Activated CD4-positive, alpha-beta memory T cell treated with anti-CD3 and anti-CD28 coated beads, Interleukin-2, amount 10 ng/mL, durations not matched to agents 7 days and 5 days (primary cell): ENCODE measurements around the gene TMEM203. TPM values are rescaled to one million over a fixed set of nuclear protein-coding genes. Genes with fewer than 3 reads are reported as not detected.

Experiments used
- CTCF ChIA-PET: fragments of 350-600 bp; sonication (Branson Sonifier 250); formaldehyde crosslinking; loops from one replicate; lab custom pipeline; 2021; ENCODE audit warnings: antibody characterized with exemption, inconsistent platforms; lab: Charles Lee
- POLR2A ChIA-PET: fragments of 350-600 bp; sonication (Branson Sonifier 250); formaldehyde crosslinking; loops from one replicate; lab custom pipeline; 2021; ENCODE audit warnings: antibody characterized with exemption; lab: Charles Lee
- DNase-seq: peaks from one replicate; pipeline ENCODE4 v3.0.0-alpha.2; 2020
- H3K27ac Mint-ChIP-seq: one replicate; pipeline ENCODE4 v1.8.0; 2021; ENCODE audit warnings: mild to moderate bottlenecking, mixed read lengths
- H3K27me3 Mint-ChIP-seq: one replicate; pipeline ENCODE4 v1.8.0; 2021; ENCODE audit warnings: mixed read lengths
- H3K36me3 Mint-ChIP-seq: one replicate; pipeline ENCODE4 v1.8.0; 2021; ENCODE audit warnings: low read depth, mixed read lengths
- H3K4me1 Mint-ChIP-seq: one replicate; pipeline ENCODE4 v1.8.0; 2021; ENCODE audit warnings: mixed read lengths
- H3K4me3 Mint-ChIP-seq: one replicate; pipeline ENCODE4 v1.8.0; 2021; ENCODE audit warnings: mild to moderate bottlenecking, mixed read lengths
- H3K9me3 Mint-ChIP-seq: one replicate; pipeline ENCODE4 v1.8.0; 2021; ENCODE audit warnings: mixed read lengths
- total RNA-seq, 2 experiments: library from RNA; stranded (reverse); gene quantifications; one replicate each; pipeline ENCODE4 v1.2.3, GENCODE V29; 2021

The TMEM203 gene
- total RNA-seq, 2 experiments from 2014 or later: 28.9 to 29.2 TPM

DNA sequence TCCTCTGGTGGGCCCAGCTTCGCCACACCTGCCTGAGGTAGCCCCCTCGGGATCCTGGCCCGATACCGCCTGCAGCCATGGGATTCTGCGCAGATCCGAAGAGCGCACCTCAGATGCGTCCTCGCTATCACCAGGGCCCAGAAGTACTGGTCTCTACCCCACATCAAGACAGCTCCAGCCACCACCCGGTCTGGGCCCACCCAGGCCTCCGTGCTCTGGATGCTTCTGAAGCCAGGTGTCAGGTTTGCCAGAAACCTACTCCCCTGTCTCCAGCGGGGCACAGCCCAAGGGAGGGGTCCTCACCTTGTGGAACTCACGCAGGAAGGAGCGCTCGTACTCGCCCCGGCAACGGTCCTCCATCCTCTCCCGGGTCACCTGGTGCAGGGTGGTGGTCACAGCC lies 19.5 kb downstream of the TMEM203 start:
- Mint-ChIP-seq H3K27ac (no peak overlapping the region), H3K9me3 (no peaks in the 10 kb centered on the region), H3K4me1 (peaks cover 40% of the 10 kb centered on the region), H3K36me3 (peaks cover 35% of the 10 kb centered on the region), H3K4me3 (no peak overlapping the region), H3K27me3 (no peaks in the 10 kb centered on the region)
- ChIA-PET CTCF (no interaction called here), POLR2A (no interaction called here)
- no peak for DNase-seq

DNA sequence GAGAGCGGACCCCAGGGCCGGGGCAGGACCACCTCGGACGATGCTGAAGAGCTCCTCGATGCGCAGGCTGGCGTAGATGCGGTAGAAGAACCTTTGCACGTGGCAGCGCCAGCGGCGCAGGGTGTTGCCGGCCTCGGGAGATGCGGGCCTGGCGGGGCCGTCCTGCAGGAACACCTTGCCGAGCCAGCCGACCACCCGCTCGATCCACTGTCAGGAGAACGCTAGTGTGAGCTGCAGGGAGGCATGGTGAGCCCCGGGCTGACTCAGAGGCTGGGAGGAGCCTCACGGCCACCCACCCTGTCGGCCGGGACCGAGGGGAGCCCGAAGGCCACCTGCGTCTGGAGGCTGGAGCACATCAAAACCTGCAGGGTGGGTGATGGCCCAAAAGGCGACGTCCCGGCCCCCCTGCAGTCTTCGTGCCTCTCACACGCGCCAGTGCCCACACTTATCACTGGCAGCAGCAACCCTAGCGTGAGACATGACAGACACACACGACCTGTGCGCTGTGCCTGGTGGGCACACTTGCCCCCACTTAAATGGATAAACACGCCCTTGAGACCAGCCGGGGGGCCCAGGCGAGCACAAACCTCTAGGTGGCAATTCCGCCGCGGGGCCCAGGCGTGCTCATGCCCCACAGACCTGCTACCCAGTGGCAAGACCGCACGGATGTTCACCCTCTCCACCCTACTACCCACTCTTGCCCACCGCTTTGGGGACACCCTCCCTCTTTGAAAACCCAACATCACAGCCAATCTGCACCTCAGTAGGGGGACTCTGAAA lies 20.4 kb downstream of the TMEM203 start:
- peaks cover 34% of the 10 kb centered on the region for H3K4me1 Mint-ChIP-seq
- no peak overlapping the region for H3K4me3 Mint-ChIP-seq
- DNase-seq: no peak
- POLR2A ChIA-PET: no interaction called here
- H3K36me3 Mint-ChIP-seq: peaks cover 30% of the 10 kb centered on the region
- no peak overlapping the region for H3K27ac Mint-ChIP-seq
- CTCF ChIA-PET: no interaction called here
- H3K9me3 Mint-ChIP-seq: no peaks in the 10 kb centered on the region
- no peaks in the 10 kb centered on the region for H3K27me3 Mint-ChIP-seq

DNA sequence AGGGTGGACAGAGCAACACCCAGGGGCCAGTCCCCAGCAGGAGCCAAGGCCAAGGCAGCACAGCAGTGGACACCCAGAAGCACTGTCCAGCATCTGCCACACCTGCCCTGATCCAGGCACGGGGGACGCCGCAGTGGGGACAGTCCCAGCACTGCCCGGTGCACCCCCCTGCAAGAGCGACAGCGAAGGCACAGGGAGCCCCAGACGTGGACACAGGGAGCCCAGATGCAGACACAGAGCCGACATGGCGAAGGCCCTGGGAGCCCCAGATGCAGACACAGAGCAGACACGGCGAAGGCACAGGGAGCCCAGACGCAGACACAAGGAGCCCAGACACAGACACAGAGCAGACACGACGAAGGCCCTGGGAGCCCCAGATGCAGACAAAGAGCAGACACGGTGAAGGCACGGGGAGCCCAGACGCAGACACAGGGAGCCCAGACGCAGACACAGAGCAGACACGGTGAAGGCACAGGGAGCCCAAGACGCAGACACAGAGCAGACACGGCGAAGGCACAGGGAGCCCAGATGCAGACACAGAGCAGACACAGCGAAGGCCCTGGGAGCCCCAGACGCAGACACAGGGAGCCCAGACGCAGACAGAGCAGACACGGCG lies 21.4 kb downstream of the TMEM203 start:
- Mint-ChIP-seq H3K9me3 (no peaks in the 10 kb centered on the region), H3K4me1 (peaks cover 24% of the 10 kb centered on the region), H3K4me3 (no peak overlapping the region), H3K36me3 (peaks cover 25% of the 10 kb centered on the region), H3K27ac (no peak overlapping the region), H3K27me3 (no peaks in the 10 kb centered on the region)
- POLR2A ChIA-PET: interaction anchor here (1.1 kb wide), 1 partner anchor 16 kb away, joined by 4 read pairs; the partner anchor contains the start of gene TPRN
- CTCF ChIA-PET: no interaction called here
- DNase-seq: no peak

DNA sequence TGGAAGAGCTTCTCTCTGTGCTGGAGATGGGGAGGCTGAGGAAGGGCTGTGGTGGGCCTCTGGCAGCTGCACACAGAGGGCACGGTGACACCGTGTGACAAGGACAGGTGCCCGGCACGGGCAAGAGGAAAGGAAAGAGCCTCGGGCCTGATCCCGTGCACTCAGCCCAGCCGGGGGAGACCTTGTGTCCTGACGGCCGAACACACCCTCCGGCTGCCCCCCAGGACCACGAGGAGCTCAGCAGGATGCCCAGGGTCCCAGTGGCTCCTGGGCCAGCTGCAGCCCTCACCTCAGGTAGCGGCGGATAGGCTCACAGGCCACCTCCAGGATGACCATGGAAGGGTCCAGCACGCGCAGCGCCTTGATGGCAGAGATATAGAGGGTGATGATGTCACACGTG lies 22.6 kb downstream of the TMEM203 start:
- Mint-ChIP-seq H3K4me3 (no peak overlapping the region), H3K9me3 (no peaks in the 10 kb centered on the region), H3K36me3 (peaks cover 20% of the 10 kb centered on the region), H3K27ac (no peak overlapping the region), H3K27me3 (no peaks in the 10 kb centered on the region), H3K4me1 (peaks cover 19% of the 10 kb centered on the region)
- no peak for DNase-seq
- ChIA-PET POLR2A (interaction anchor here (0.8 to 1.1 kb wide), 2 partner anchors 11 to 18 kb away, joined by 3 to 4 read pairs; partner anchors contain the start of gene TPRN), CTCF (no interaction called here)

DNA sequence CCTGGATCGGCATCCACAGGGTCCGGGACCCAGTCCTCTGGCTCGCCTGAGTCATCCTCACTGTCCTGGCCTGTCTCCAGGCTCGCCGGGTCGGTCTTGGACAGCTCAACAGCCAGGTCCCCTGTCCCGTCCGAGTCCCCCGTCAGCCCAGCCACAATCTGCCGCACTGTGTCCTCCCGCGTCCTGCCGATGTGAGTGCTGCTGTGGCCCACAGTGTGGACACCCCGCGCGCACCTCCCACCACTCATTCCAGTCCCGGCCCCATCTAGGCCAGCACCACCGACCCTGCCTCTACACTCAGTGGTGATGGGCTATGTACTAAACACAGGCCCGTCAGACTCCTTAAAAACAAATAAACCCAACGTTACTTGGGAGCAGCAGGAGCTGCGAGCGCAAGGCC lies 23.8 kb downstream of the TMEM203 start:
- POLR2A ChIA-PET: no interaction called here
- H3K27ac Mint-ChIP-seq: no peak overlapping the region
- CTCF ChIA-PET: no interaction called here
- no peak overlapping the region for H3K4me3 Mint-ChIP-seq
- DNase-seq: no peak
- H3K9me3 Mint-ChIP-seq: no peaks in the 10 kb centered on the region
- no peaks in the 10 kb centered on the region for H3K27me3 Mint-ChIP-seq
- H3K36me3 Mint-ChIP-seq: peaks cover 21% of the 10 kb centered on the region
- peaks cover 7% of the 10 kb centered on the region for H3K4me1 Mint-ChIP-seq

DNA sequence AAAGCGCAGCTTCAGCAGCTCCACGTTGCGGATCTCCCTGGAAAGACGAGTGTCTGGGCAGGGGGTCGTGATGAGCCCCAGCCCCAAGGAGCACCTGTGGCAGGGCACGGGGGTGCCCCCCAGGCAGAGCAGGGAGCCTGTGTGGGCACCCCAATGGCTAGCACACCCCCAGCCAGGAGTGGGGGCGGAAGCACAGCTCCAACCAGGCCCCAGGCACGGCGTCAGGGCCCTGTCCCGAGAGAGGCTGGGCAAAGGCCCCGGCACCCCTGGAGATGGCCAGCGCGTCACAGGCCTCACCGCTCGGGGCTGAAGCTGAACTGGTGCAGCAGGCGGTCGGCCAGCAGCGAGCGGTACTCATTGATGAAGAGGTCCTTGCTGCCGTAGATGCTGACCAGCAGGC lies 25.0 kb downstream of the TMEM203 start:
- H3K9me3 Mint-ChIP-seq: no peaks in the 10 kb centered on the region
- no peak overlapping the region for H3K4me3 Mint-ChIP-seq
- no peak overlapping the region for H3K27ac Mint-ChIP-seq
- DNase-seq: no peak
- ChIA-PET CTCF (interaction anchor here (0.5 kb wide), 1 partner anchor 62 kb away, joined by 3 read pairs; no protein-coding TSS in a partner anchor), POLR2A (no interaction called here)
- peaks cover 21% of the 10 kb centered on the region for H3K36me3 Mint-ChIP-seq
- peaks cover 2% of the 10 kb centered on the region for H3K4me1 Mint-ChIP-seq
- no peaks in the 10 kb centered on the region for H3K27me3 Mint-ChIP-seq

DNA sequence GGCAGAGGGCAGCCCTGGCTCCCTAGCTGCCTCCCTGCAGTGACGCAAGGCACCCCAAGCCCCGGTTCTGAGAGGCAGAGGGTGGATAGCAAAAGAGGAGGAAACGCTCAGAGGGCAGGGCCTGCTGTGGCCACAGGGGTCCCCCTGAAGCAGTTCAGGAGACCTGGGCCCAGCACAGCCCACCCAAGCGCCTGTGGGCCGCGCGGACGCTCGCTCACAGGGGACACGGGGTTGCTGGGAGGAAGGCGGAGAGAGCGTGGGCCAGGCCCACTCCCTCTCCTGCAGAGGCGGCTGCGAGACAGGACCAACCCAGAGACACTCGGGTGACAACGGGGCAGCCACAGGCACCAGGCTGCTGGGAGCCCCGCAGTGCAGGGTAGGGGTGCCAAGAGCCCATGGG lies 25.7 kb downstream of the TMEM203 start:
- CTCF ChIA-PET: no interaction called here
- Mint-ChIP-seq H3K36me3 (peaks cover 21% of the 10 kb centered on the region), H3K27me3 (no peaks in the 10 kb centered on the region), H3K4me3 (no peak overlapping the region), H3K27ac (no peak overlapping the region), H3K9me3 (no peaks in the 10 kb centered on the region), H3K4me1 (peaks cover 2% of the 10 kb centered on the region)
- POLR2A ChIA-PET: no interaction called here
- no peak for DNase-seq

DNA sequence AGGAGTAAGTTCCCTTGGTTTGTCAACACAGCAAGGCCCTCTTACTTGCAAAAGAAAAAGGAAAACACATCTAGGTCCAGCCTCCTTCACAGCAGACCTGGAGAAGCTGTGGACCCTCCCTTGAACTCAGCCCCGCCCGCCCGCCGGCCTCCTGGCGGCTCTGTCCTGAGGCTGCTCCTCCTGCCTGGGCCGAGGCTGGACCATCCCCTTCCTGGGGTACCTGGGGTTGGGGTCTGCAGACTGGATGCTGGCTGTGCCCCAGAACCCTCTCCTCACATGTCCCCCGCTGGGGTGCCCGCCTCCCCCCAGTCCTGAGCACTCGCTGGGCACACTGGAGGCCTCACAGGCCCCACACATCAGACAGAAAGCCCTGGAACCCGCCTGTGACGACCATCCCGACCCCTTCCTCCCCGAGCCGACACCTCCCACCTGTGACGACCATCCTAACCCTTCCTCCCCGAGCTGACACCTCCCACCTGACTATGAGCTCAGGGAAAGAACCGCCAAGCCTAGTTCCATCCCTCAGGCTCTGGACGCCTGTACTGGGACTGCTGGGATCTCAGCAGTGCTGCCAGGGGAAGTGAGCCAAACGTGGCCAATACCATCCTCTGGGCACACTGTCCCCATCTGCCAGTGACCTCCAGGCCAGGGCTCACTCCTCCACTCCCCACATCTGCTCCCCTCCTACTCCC lies 26.4 kb downstream of the TMEM203 start:
- DNase-seq: no peak
- no peaks in the 10 kb centered on the region for H3K9me3 Mint-ChIP-seq
- H3K36me3 Mint-ChIP-seq: peaks cover 15% of the 10 kb centered on the region
- POLR2A ChIA-PET: interaction anchor here (0.7 kb wide), 1 partner anchor 28 kb away, joined by 3 read pairs; no protein-coding TSS in a partner anchor
- peaks cover under 1% of the 10 kb centered on the region for H3K4me1 Mint-ChIP-seq
- CTCF ChIA-PET: no interaction called here
- H3K4me3 Mint-ChIP-seq: no peak overlapping the region
- no peak overlapping the region for H3K27ac Mint-ChIP-seq
- H3K27me3 Mint-ChIP-seq: peaks cover 1% of the 10 kb centered on the region

DNA sequence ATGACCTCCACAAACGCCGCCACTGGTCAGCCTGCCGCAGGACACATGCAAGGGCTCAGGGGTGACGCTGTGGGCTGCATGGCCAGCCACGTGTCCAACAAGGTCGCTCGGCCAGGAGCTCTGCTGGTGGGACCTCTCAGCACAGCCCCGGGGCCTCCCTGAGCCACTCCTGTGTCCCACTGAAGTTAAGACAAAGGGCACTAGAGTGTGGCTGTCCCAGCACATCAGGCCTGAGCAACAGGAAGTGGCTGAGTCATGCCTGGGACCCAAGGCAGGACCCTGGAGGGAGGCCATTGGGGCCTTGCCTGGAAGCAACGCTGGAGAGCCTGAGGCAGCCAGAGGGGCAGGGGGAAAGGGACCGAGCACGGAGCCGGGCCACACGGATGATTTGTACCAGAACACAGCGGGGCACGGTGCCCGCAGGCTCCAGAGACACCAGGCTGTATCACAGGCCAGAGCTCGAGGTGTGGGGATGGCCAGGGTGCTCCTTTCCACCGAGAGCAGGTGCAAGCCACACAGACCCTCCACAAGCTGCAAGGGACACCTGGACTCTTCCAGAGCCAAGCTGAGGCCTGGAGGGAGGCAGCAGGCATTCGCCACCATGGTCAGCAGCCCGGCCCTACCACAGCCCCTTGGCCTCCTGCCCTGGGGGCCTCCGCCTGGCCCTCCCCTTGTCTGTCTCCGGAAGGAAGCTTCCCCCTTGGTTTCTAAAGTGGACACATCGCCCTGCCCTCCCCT lies 27.1 kb downstream of the TMEM203 start:
- Mint-ChIP-seq H3K27ac (no peak overlapping the region), H3K36me3 (peaks cover 8% of the 10 kb centered on the region), H3K4me1 (no peaks in the 10 kb centered on the region), H3K27me3 (peaks cover 7% of the 10 kb centered on the region), H3K4me3 (no peak overlapping the region), H3K9me3 (no peaks in the 10 kb centered on the region)
- ChIA-PET CTCF (no interaction called here), POLR2A (interaction anchor here (0.7 kb wide), 1 partner anchor 29 kb away, joined by 3 read pairs; no protein-coding TSS in a partner anchor)
- DNase-seq: no peak

DNA sequence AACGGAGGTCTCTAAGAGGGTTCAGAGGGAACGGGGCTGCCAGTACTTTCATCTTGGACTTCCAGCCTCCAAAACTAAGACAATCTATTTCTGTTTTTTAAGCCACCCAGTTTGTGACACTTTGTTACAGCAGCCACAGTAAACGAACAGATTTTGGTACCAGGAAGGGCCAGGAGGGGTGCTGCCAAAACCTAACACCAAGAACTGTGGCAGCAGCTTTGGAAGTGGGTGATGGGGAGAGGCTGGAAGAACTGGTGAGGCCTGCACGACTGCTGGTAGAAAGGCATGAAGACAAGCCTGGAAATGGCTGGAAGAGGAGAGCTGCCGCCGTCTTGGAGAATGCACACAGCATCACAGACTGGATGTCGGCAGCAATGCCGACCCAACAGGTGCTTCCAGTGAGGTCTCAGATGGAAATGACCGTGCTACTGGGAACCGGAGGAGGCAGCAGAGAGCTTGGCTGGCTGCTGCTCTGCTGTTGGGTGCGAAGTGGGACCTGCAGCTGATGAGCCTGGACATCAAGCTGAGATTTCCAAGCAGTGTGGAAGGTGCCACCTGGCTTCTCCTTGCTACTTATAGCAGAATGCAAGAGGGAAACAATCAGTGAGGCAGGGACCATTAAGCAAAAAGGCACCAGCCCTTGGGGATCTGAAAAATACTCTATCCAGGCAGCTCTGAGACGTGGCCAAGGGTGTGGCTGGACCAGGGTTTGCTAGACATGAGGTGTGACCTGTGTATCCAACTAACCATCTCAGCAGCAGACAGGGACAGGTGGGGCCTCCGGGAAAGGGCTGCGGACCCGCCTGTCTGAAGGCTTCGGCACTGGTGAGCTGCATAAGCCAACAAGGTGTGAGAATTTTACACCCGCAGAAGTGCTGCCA lies 28.9 kb downstream of the TMEM203 start:
- peaks cover 5% of the 10 kb centered on the region for H3K36me3 Mint-ChIP-seq
- CTCF ChIA-PET: interaction anchor here (0.8 to 1.4 kb wide), 7 partner anchors 13 to 60 kb away, joined by 3 to 7 read pairs (median 4); partner anchors contain the start of genes RNF208, RNF224, SSNA1 and TPRN
- DNase-seq: peak; percentile 29

DNA sequence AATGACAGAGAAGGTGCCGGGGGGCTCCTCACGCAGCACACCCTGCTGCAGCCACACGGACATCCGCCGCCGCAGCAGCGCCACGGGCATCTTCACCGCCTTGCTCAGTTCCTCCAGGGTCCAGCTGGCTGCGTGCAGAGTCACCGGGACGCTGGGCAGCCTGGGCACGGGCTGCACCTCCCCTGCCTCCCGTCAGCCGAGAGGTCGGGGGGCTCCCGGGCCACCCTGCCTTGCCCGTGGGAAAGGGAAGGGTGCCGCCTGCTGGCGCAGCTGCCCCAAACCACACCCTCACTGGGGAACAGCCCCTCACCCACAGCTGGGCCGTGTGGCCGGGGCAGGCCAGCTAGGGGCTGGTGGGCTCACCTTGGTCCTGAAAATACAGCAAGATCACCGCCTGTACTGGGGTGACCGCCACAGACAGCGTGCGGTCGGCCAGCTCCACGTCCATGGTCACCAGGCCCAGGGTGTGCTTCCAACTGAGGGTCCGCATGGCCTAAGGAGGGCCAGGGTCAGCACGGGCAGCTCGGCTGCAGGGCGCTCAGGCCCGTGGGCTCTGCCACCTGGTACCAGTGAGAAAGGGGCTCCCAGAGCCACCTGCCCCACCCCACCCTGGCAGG lies 30.0 kb downstream of the TMEM203 start:
- no peak overlapping the region for H3K27ac Mint-ChIP-seq
- CTCF ChIA-PET: no interaction called here
- H3K4me3 Mint-ChIP-seq: no peak overlapping the region
- peak; percentile 30 for DNase-seq
- H3K27me3 Mint-ChIP-seq: peaks cover 23% of the 10 kb centered on the region
- POLR2A ChIA-PET: interaction anchor here (1.4 to 1.6 kb wide), 3 partner anchors 13 to 48 kb away, joined by 4 to 6 read pairs (median 5); partner anchors contain the start of genes ANAPC2 and SSNA1
- H3K36me3 Mint-ChIP-seq: peaks cover 5% of the 10 kb centered on the region
- H3K4me1 Mint-ChIP-seq: no peaks in the 10 kb centered on the region
- no peaks in the 10 kb centered on the region for H3K9me3 Mint-ChIP-seq

More for the DNA sequence above, 28.9 kb downstream of the TMEM203 start:
- POLR2A ChIA-PET: interaction anchor here (0.8 to 1.4 kb wide), 5 partner anchors 10 to 341 kb away, joined by 3 to 6 read pairs (median 3); partner anchors contain the start of genes ANAPC2 and SSNA1
- no peaks in the 10 kb centered on the region for H3K4me1 Mint-ChIP-seq
- no peak overlapping the region for H3K4me3 Mint-ChIP-seq
- no peaks in the 10 kb centered on the region for H3K9me3 Mint-ChIP-seq
- H3K27me3 Mint-ChIP-seq: peaks cover 14% of the 10 kb centered on the region
- no peak overlapping the region for H3K27ac Mint-ChIP-seq
